SH-SY5Y (cell line): ENCODE data around the gene SLC22A3.

Experiments
- GATA2 ChIP-seq: IDR thresholded peaks from 2 replicates; pipeline ENCODE4 v1.6.1; 2011; ENCODE audit warnings: mild to moderate bottlenecking, low read depth, low read length
- GATA3 ChIP-seq: IDR thresholded peaks from 2 replicates; pipeline ENCODE4 v1.6.1; 2011; ENCODE audit warnings: low read depth, mild to moderate bottlenecking, low read length, moderate library complexity

DNA sequence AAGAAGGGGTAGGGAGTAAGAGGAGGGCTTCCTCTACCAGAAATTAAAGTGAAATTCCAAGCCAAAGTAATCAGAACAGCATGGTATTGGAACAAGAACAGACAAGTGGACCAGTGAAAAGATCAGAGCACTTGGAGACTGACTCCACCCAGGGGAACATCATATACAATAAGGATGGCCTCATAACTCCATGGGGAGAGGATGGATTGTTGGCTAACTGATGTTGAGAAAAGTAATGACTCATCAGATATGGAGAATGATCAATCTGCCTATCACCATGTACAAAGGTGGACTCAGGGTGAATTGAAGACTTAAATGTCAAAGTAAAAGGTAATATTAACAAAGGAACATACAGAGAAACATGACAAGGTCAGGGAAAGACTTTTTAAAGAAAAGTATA lies 12.8 kb downstream of the SLC22A3 start:
- TF ChIP-seq GATA2 (no peak), GATA3 (no peak)
